Daoy (cell line): Measurements from ENCODE around the gene ARHGEF6. TPM values are rescaled to one million over a fixed set of nuclear protein-coding genes. Genes with fewer than 3 reads are reported as not detected.

Source experiments
- DNase-seq: peaks from one replicate; pipeline ENCODE4 v3.0.0-alpha.2; 2015; ENCODE audit warnings: low read depth
- total RNA-seq: library from RNA; depleted of rRNA; stranded (reverse); fragments of >200 nt; shearing (Covaris generic); gene quantifications from 2 replicates; pipeline ENCODE4 v1.2.3, GENCODE V29; 2014; rRNA removed

The ARHGEF6 gene
- total RNA-seq, 1 experiment from 2014 or later = 3.3 TPM

DNA sequence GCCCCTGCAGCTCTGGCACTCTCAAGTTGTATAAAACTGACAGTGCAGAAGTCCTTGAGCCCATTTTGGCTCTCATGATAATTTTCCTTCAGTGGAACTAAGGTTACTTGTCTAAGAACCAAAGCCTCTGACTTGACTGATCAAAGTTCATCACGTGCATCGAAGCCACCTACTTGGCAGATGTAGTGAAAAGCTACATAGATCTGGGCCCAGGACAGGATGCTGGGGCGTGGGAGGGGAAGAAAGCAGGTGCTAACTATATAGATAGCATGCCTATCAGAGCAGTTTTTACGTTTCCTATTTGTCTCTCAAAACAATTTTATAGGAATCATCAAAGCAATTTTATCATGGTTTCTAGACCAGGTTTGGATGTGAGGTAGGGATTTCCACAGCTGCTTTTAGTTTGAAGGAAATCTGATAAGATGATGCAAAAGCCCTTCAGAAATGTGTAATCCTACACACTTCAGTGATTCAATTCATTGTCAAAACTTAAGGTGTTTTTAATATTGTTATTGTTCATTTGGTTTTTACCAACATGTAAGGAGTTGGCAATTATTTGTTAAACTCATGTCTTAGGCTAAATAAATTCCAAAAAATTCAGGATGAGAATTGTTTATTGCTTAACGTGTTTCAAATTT is 134.0 kb downstream of the ARHGEF6 start:
- DNase-seq = no peak

- DNase-seq = no peak
These were observed 137.5 kb downstream of the ARHGEF6 start for GRCh38 chrX:136643243-136643642.

- peak; percentile 6 for DNase-seq
These were observed 141.1 kb downstream of the ARHGEF6 start for GRCh38 chrX:136639506-136640176.

- DNase-seq = no peak
These were observed 144.6 kb downstream of the ARHGEF6 start for GRCh38 chrX:136636121-136636520.

DNA sequence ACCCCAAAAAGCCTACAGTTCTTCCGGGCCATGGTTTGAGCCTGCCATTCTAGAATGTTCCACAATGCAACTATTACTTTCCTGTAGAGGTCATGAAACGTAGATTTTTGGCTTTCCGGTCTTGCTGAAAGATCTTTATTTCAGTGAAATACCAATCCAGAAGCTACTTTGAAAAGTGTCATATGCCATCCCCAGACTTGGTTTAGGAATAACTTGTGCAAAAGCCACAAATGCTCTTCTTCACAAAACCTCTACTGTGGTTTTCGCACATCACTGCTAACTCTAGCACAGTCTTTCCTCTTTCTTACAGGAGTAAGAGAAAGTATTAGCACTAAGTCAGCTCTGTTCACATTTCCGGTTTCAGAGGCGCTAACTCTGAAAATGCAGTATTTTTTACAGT is 145.5 kb downstream of the ARHGEF6 start:
- DNase-seq = no peak

GRCh38 chrX:136630881-136631280 is 149.9 kb downstream of the ARHGEF6 start:
- no peak for DNase-seq

- DNase-seq = no peak
These were observed 151.5 kb downstream of the ARHGEF6 start for GRCh38 chrX:136629084-136629750.

DNA sequence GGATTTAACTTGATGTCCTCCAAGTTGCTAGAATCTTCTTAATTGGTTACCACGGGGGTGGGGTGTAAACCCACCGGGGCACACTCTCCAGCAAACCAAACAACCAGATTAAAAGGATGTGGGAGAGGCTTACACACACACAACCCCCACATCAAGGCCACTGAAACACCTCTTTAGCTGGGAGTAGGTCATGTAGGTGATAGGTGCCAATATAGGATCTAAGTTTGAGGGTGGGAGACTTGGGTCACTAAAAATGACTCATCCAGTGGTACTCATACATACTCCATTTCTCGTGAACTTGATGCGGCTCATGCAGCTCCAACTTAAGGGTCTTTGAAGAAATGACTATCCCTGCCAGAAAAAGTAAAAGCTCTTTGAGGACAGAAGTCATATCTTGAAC is 153.3 kb downstream of the ARHGEF6 start:
- no peak for DNase-seq

- no peak for DNase-seq
These were observed 153.8 kb downstream of the ARHGEF6 start for GRCh38 chrX:136626891-136627290.

DNA sequence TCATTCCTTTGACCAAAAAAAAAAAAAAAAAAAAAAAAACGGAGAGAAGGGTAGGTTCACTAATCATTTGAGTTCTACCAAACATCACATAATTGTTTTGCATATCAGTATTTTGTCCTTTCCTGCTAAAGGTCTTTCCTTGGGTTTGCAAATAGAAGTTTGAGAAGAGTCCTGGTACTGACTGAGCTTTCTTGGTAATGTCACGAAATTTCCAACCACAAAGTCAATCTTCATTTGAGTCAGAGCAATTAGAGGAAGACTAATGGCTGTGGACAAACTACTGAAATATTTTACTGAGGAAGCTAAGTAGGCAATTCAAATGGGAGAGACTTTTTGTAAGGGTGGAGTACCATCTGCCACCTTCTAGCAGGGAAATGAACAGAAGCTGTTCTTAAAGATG is 154.5 kb downstream of the ARHGEF6 start:
- DNase-seq = no peak

- DNase-seq = no peak
These were observed 155.5 kb downstream of the ARHGEF6 start for GRCh38 chrX:136625246-136625645.

GRCh38 chrX:136623396-136623795 is 157.3 kb downstream of the ARHGEF6 start:
- no peak for DNase-seq

DNA sequence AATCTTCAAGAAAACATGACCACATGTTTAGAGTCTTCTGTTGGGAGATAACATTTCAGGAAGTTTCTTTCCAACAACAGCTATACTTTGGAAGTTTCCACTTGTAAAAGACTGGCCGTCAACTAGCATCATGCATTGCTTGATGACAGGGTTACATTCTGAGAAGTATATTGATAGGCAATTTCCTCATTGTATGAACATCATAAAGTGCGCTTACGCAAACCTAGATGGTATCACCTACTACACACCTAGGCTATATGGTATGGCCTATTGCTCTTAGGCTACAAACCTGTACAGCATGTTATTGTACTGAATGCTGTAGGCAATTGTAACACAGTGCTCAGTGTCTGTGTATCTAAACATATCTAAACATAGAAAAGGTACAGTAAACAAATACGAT is 158.2 kb downstream of the ARHGEF6 start:
- DNase-seq = no peak

DNA sequence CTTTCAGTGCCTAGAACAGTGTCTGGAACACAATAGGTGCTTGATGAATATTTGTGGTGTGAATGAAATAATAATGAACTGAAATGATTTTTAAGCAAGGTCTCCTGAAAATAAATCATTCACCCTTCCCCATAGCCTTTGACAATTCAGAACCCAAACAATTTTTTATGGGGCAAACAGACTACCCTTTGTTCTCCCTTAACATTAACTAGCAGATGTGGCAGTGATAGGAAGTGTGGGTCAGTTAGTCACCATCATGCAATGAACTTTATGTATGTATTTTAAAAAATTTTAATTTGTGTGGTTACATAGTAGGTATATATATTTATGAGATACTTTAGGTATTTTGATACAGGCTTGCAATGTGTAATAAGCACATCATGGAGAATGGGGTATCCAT is 160.0 kb downstream of the ARHGEF6 start:
- no peak for DNase-seq

GRCh38 chrX:136619899-136620505 is 160.7 kb downstream of the ARHGEF6 start:
- no peak for DNase-seq

GRCh38 chrX:136616987-136617685 is 163.6 kb downstream of the ARHGEF6 start:
- no peak for DNase-seq

Other genes with a start within 250 kb of the ARHGEF6 start
- gene VGLL1, start 248.7 kb downstream of the ARHGEF6 start, total RNA-seq = not detected in 2 replicates
- not detected in 2 replicates for gene CD40LG, start 132.8 kb downstream of the ARHGEF6 start, total RNA-seq
- gene RBMX, start 99.8 kb upstream of the ARHGEF6 start, total RNA-seq = 495 and 530 TPM in 2 replicates